Stomach smooth muscle (tissue), 2 donors: Measurements from ENCODE around the gene PARVB.
A peak's percentile ranks its signal among the peaks of the same experiment; 100 is the strongest.

ENCODE experiments used
- H3K27ac ChIP-seq: one replicate; pipeline ENCODE4 v1.7.0; 2013; ENCODE audit warnings: mild to moderate bottlenecking, low read length, inconsistent platforms
- H3K27me3 ChIP-seq, 2 donors: one replicate each; pipeline ENCODE4 v1.7.0; 2013; ENCODE audit warnings: low read length in 2 of 2; ENCODE audit not compliant: insufficient read depth in 2 of 2, control insufficient read depth in 1 of 2
- H3K36me3 ChIP-seq, 2 donors: one replicate each; pipeline ENCODE4 v1.7.0; 2013; ENCODE audit warnings: low read length in 2 of 2; ENCODE audit not compliant: control insufficient read depth in 2 of 2, insufficient read depth in 2 of 2
- H3K4me1 ChIP-seq: one replicate; pipeline ENCODE4 v1.7.0; 2013; ENCODE audit warnings: low read length; ENCODE audit not compliant: control insufficient read depth, insufficient read depth
- H3K4me3 ChIP-seq, 2 donors: one replicate each; pipeline ENCODE4 v1.7.0; 2013; ENCODE audit warnings: low read length in 2 of 2
- H3K9ac ChIP-seq, 2 donors: one replicate each; pipeline ENCODE4 v1.7.0; 2013; ENCODE audit warnings: low read length in 2 of 2, mild to moderate bottlenecking in 1 of 2
- H3K9me3 ChIP-seq, 2 donors: one replicate each; pipeline ENCODE4 v1.7.0; 2013; ENCODE audit warnings: low read length in 2 of 2; ENCODE audit not compliant: control insufficient read depth in 2 of 2
- donor health status: healthy.
- donor health status: Pancreatic carcinoma.

PARVB gene

DNA sequence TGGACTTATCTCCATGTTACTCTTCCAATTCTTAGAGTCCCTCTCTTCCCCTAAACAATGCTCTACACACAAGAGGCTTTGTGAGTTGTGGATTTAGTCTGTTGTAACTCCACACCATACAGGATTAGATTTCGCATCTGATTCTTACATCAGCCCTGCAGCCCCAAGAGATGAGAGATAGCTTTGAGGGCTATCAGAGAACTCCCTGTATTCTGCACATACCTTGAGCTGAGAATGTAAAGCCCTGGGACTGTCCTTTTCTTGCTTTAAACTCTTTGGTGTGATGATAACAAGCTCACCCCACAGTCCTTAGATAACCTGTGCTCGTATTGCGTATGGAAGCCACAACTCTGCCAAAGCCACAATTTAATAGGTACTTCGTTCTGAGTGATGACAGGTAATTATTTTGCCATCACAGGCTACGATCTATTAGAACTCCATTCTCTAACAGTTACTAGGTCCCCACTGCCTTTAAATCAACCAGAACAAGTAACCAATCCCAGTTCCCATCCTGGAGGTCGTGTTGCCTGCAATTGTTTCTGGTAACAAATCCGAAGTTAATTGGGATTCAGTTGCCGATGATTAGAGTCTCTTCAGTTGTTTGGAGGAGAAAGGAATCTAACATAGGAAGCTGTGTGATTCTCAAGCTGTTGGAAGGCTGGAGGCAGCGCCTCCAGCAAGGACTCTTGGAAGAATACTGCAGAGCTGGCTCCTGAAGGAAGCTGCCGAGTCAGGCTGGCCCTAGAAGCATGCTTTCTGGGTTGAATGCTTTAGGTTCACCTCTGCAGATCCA is 155.3 kb downstream of the PARVB start:
- no peaks in the 10 kb centered on the region for H3K36me3 ChIP-seq
- H3K27ac ChIP-seq: no peak overlapping the region
- no peaks in the 10 kb centered on the region for H3K9me3 ChIP-seq
- H3K27me3 ChIP-seq: peaks cover 0 to 4% of the 10 kb centered on the region in 2 donors
- H3K9ac ChIP-seq: no peak overlapping the region
- no peaks in the 10 kb centered on the region for H3K4me1 ChIP-seq
- H3K4me3 ChIP-seq: no peak overlapping the region

DNA sequence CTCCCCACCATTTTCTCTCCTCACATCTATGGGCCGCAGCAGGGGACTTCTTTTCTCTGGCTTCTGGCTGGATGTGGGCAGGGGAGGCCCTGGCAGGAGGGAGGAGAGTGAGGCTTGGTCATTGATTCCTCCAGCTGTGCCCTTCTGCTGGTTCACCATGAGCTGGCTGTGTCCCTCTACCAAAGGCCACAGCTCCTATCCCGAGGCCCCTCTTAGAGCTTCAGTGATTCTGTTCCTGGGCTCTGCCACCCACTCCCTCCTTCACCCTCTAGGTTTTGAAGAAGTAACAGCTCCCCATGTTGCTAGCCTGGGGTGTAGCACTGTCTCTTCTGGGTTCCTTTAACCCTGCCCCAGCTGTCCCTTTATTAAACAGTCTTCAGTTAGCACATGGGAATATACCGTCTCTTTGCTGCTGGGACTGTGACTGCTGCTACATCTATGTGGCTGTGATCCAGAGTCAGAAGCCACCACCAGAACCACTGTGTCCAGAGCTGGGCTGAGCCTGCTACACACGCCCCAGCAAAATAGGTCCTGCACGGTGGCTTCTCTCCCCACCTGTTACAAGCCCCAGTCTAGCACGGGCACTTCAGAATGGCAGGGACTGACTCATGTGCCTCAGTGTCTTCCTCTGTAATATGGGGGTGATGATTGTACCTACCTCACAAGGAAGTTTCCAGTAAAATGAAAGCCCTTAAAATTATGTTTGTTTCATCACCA is 156.0 kb downstream of the PARVB start:
- Histone ChIP-seq H3K4me3 (no peak overlapping the region), H3K9me3 (no peaks in the 10 kb centered on the region), H3K27me3 (peaks cover 0 to 4% of the 10 kb centered on the region in 2 donors), H3K4me1 (no peaks in the 10 kb centered on the region), H3K27ac (no peak overlapping the region), H3K9ac (no peak overlapping the region), H3K36me3 (no peaks in the 10 kb centered on the region)

- Histone ChIP-seq H3K36me3 (no peaks in the 10 kb centered on the region), H3K4me3 (peak within 1 kb of the TSS in 1 of 2 donors; percentile 22), H3K27me3 (peaks cover 0 to 4% of the 10 kb centered on the region in 2 donors), H3K9ac (no peak within 1 kb of the TSS), H3K27ac (no peak within 1 kb of the TSS), H3K4me1 (no peaks in the 10 kb centered on the region), H3K9me3 (no peaks in the 10 kb centered on the region)
Observed at GRCh38 chr22:44180706-44181032, 156.6 kb downstream of the PARVB start, which contains the start of gene PARVG. Gene PARVG, plus strand, starts transcription at chr22:44180925. Its CDS starts 2,405 bp downstream, at chr22:44183330.

GRCh38 chr22:44181033-44181911 is 157.2 kb downstream of the PARVB start:
- H3K27me3 ChIP-seq: peaks cover 0 to 4% of the 10 kb centered on the region in 2 donors
- no peaks in the 10 kb centered on the region for H3K4me1 ChIP-seq
- H3K27ac ChIP-seq: no peak overlapping the region
- no peaks in the 10 kb centered on the region for H3K9me3 ChIP-seq
- peak overlapping the region in 1 of 2 donors; percentile 22 for H3K4me3 ChIP-seq
- no peak overlapping the region for H3K9ac ChIP-seq
- no peaks in the 10 kb centered on the region for H3K36me3 ChIP-seq

- Histone ChIP-seq H3K9ac (no peak overlapping the region), H3K36me3 (no peaks in the 10 kb centered on the region), H3K4me1 (no peaks in the 10 kb centered on the region), H3K27ac (no peak overlapping the region), H3K4me3 (peak overlapping the region in 1 of 2 donors; percentile 22), H3K9me3 (no peaks in the 10 kb centered on the region), H3K27me3 (peaks cover 0 to 4% of the 10 kb centered on the region in 2 donors)
Observed at GRCh38 chr22:44181912-44182587, 157.9 kb downstream of the PARVB start.

DNA sequence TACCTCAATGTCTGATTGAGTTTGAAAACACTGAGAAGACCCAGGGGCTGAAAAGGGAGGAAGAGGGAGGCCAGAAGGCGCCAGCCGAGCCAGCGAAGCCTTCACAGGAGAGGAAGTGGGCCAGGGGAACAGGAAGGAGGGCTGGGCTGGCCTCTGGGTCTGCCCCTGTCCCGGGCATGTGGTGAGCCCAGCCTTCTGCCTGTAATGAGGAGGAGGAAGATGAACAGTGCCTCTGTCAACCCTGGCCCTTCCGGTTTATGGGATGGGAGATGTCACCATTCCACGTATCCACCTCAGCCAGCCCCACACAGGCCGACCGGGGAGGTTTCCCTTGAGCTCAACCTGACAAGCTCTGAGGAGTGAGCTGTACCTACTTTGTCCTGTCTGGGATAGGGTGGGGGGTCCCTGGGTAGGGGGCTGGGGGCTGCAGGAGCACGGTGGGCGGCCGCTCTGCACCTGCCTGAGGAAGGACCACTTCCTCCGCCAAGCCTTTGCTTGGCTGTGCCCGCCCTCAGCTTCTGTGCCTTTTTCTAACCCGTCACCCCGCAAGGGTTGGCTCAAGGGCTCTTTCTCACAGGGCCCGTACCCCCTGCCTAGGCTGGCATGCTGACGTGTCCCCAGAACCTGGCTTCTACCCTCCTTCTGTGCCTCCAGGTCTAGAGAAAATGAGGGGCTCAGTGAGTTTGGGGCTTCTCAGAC is 158.6 kb downstream of the PARVB start:
- Histone ChIP-seq H3K9ac (no peak overlapping the region), H3K4me1 (no peaks in the 10 kb centered on the region), H3K27me3 (peaks cover 0 to 4% of the 10 kb centered on the region in 2 donors), H3K9me3 (no peaks in the 10 kb centered on the region), H3K4me3 (no peak overlapping the region), H3K36me3 (no peaks in the 10 kb centered on the region), H3K27ac (no peak overlapping the region)

GRCh38 chr22:44183287-44183588 is 159.1 kb downstream of the PARVB start:
- Histone ChIP-seq H3K27me3 (peaks cover 0 to 4% of the 10 kb centered on the region in 2 donors), H3K36me3 (no peaks in the 10 kb centered on the region), H3K9ac (no peak overlapping the region), H3K4me1 (no peaks in the 10 kb centered on the region), H3K4me3 (no peak overlapping the region), H3K9me3 (no peaks in the 10 kb centered on the region), H3K27ac (no peak overlapping the region)

DNA sequence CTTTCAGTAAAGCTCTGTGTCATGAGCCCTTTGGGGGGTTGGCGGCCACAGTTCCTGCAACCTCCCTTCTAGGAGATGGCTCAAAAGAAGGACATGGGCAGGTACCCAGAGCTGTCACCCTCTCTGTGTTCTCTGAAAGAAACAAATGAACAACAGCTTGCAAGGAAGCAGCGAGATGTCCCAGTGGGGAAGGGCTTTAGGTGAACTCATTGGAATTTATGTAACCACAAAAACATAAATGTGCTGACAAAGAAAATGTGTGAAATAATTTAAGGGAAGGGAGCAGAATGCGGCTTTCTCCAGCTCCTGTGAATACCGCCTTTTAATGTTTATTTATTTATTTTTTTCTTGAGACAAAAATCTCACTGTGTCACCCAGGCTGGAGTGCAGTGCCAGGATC is 159.9 kb downstream of the PARVB start:
- Histone ChIP-seq H3K27ac (no peak overlapping the region), H3K9me3 (no peaks in the 10 kb centered on the region), H3K36me3 (no peaks in the 10 kb centered on the region), H3K4me3 (no peak overlapping the region), H3K4me1 (no peaks in the 10 kb centered on the region), H3K27me3 (peaks cover 0 to 4% of the 10 kb centered on the region in 2 donors), H3K9ac (no peak overlapping the region)

DNA sequence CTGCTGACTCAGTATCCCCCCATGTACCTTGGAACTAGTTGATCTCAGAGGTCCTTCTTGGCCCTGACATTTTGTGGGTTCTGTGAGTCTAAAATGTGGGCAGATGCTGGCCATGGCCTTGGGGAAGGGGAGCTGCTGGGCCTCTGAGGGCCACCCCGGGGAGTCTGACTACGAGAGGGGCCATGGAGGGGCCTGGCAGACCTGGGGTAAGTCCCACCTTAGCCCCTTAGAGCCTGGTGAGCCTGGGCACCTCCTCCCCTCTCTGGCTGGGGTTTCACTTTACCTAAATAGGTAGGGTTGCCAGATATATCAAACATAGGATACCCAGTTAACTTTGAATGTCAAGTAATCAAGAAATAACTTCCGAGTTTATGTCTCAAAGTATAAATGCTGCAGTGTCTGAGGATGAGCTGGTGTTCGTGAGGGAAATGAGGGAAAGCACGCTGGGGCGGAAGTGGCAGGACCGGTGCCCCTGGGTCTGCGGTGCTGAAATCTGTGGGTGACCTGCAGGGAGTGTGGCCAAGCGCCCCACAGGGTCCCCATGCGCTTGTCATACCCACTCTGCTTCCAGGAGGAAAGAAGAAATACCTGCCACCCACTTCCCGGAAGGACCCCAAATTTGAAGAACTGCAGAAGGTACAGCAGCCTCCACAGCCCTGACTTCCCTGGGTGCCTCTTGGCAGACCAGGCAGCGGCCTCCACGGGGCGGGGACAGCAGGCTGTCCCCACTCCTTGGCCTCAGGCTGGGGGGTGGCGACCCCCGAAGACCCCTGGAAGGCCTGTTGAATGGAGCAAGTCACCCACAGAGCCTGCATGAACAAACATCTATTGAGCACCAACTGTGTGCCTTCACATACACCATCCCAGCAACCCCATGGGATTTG is 161.4 kb downstream of the PARVB start:
- peaks cover 0 to 4% of the 10 kb centered on the region in 2 donors for H3K27me3 ChIP-seq
- no peaks in the 10 kb centered on the region for H3K4me1 ChIP-seq
- no peak overlapping the region for H3K4me3 ChIP-seq
- H3K27ac ChIP-seq: no peak overlapping the region
- no peaks in the 10 kb centered on the region for H3K36me3 ChIP-seq
- no peak overlapping the region for H3K9ac ChIP-seq
- no peaks in the 10 kb centered on the region for H3K9me3 ChIP-seq
